AG10803 (cell line): Measurements from ENCODE around the gene RAET1E.
A peak's percentile ranks its signal among the peaks of the same experiment; 100 is the strongest.

ENCODE experiments used
- DNase-seq: peaks from one replicate; pipeline ENCODE4 v3.0.0; 2010; ENCODE audit warnings: low read depth
- H3K4me3 ChIP-seq: 2 replicates; pipeline ENCODE4 v1.5.1; 2011; ENCODE audit warnings: mild to moderate bottlenecking, low read length, control low read depth
- CTCF ChIP-seq: conservative IDR thresholded peaks from 2 replicates; pipeline ENCODE4 v1.5.1; 2011; ENCODE audit warnings: mild to moderate bottlenecking, low read length, control low read depth, inconsistent platforms

The RAET1E gene

GRCh38 chr6:149861603-149862423, 36.1 kb downstream of the RAET1E start:
- no peak for DNase-seq
- H3K4me3 ChIP-seq, result peak overlapping the region; percentile 77
- TF ChIP-seq CTCF, result no peak

DNA sequence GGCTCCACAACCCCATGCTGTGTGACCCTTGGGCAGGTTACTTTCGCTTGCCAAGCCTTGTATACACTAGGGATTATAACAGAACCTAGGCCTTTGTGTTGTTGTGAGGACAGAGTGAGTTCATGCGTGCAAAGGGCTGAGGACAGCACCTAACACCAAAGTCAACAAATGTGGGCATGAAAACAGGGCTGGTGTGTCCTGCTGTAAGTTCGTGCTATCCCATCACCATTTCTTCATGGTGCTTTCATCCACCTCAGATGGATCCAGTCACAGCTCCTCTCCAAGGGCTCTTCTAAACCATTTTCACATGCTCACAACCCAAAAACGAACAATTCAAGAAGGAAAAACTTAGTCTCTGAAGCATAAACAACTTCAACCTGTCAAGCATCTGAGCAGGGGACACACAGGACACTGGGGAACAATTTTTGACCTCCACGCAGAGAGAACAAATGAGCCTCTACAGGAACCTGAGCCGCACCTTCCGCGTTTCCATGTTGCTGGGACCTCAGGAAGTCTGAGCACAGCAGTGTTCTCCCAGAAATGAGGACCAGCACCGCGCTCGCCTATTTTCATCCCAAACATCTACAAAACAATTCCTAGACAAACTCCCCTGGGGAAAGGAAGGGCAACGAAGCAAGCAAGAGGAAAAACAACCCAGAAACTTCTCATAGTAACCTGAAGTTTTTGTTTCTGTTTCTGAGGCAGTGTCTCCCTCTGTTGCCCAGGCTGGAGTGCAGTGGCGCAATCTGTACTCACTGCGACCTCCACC, 36.9 kb downstream of the RAET1E start:
- TF ChIP-seq CTCF, result no peak; the same call in 1 of the 2 replicates
- H3K4me3 ChIP-seq, result no peak overlapping the region; the same call in 1 of the 2 replicates
- DNase-seq, result no peak

GRCh38 chr6:149860513-149860833, 37.4 kb downstream of the RAET1E start:
- no peak for DNase-seq
- H3K4me3 ChIP-seq, result no peak overlapping the region
- no peak for TF ChIP-seq CTCF

DNA sequence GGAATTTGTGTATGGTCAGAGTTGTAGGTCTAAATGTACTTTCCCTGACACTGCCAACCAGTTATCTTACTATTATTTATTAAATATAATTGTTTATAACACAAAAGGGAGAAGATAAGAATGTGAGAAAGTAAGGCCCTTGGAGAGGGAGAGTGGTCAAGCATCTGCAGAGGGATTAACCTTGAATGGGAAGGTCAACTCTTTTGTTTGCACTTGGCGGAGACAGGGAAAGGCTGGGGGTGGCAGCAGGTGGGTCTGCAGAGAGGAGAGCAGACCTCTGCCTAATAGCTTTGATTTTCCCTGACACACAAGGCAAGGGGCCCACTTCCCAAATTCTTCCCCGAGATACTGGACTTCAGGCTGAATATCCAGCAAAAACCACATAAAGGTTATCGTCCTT, 38.0 kb downstream of the RAET1E start:
- DNase-seq, result no peak
- H3K4me3 ChIP-seq, result no peak overlapping the region
- TF ChIP-seq CTCF, result no peak

DNA sequence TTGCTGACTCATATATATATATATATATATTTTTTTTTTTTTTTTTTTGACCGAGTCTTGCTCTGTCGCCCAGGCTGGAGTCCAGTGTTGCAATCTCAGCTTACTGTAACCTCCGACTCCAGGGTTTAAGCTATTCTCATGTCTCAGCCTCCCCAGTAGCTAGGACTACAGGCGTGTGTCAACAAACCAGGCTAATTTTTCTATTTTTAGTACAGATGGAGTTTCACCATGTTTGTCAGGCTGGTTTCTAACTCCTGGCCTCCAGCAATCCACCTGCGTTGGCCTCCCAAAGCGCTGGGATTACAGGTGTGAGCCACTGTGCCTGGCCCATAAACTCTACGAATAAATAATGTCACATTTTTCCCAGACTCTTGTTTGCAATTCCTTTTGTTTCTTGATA, 38.5 kb downstream of the RAET1E start:
- no peak for TF ChIP-seq CTCF
- H3K4me3 ChIP-seq, result no peak overlapping the region
- no peak for DNase-seq

- no peak for DNase-seq
- no peak for TF ChIP-seq CTCF
- H3K4me3 ChIP-seq, result no peak overlapping the region
These were observed 40.4 kb downstream of the RAET1E start for GRCh38 chr6:149857541-149857940.
